ENCODE results near the gene DDR1. TPM values are rescaled to one million over a fixed set of nuclear protein-coding genes. Genes with fewer than 3 reads are reported as not detected.
A peak's percentile ranks its signal among the peaks of the same experiment; 100 is the strongest.

DDR1 gene
- total RNA-seq, 1 experiment from 2014 or later, result 108 TPM

- intact Hi-C loops (cut with micrococcal nuclease), result loop anchor here (1.0 kb wide), 1 partner anchor 30 kb away; the partner anchor contains the start of gene VARS2
- BruUV-seq (replicated peaks), result TSS peak; percentile 42
Measured at GRCh38 chr6:30884521-30885480, 482 bp downstream of the DDR1 start.

GRCh38 chr6:30885481-30885998, 1.2 kb downstream of the DDR1 start:
- H3K9ac ChIP-seq (ENCODE audit: low read length), result peak overlapping the region; percentile 92

More at GRCh38 chr6:30884521-30885480, 482 bp downstream of the DDR1 start:
- ChIA-PET CTCF (interaction anchor here (1.1 to 1.3 kb wide), 3 partner anchors 29 to 186 kb away, joined by 3 to 5 read pairs (median 3); partner anchors contain the start of gene VARS2), POLR2A (ENCODE audit: unreplicated experiment) (interaction anchor here (0.5 to 0.9 kb wide), 6 partner anchors 37 to 1729 kb away, joined by 3 to 8 read pairs (median 5); no protein-coding TSS in a partner anchor)
- no peaks in the 10 kb centered on the region for H3K9me2 ChIP-seq (replicated peaks; ENCODE audit: low read length)
- peaks cover 9% of the 10 kb centered on the region; the same call in 1 of the 2 replicates for H3K36me3 ChIP-seq (ENCODE audit: low read depth, low read length)
- peak overlapping the region; percentile 70 for H3K4me3 ChIP-seq (ENCODE audit: low read length)
- H3K9ac ChIP-seq (ENCODE audit: low read length), result peak overlapping the region; percentile 92
- H3F3A ChIP-seq (ENCODE audit: low read length, unreplicated experiment), result no peaks in the 10 kb centered on the region
- peak overlapping the region; percentile 93 for H3K27ac ChIP-seq (ENCODE audit: low read length)
- H3K9me3 ChIP-seq (ENCODE audit: low read length), result no peaks in the 10 kb centered on the region
- peak overlapping the region; percentile 91 for H3K4me2 ChIP-seq (ENCODE audit: low read length)
- TF ChIP-seq CTCF (conservative IDR thresholded peaks at IDR 0.05; ENCODE audit: low read depth, low read length), result no peak
- TF ChIP-seq EZH2 (IDR thresholded peaks at IDR 0.05; ENCODE audit: low read length, unreplicated experiment), result no peak
- no peak for TF ChIP-seq EZH2phosphoT487 (IDR thresholded peaks at IDR 0.05; ENCODE audit: borderline replicate concordance, low read length)
- H2AFZ ChIP-seq (ENCODE audit: low read length), result 0 out of 2 replicates have a peak overlapping the region, but pooled peaks have one; percentile 33
- peaks cover 19% of the 10 kb centered on the region for H4K20me1 ChIP-seq (ENCODE audit: low read length)
- H3K4me1 ChIP-seq (ENCODE audit: insufficient read depth, low read length), result peaks cover 58% of the 10 kb centered on the region
- H3K27me3 ChIP-seq (ENCODE audit: low read length), result no peaks in the 10 kb centered on the region
- DNase-seq (peak; percentile 54), ATAC-seq (peak; percentile 9)
- H3K79me2 ChIP-seq (ENCODE audit: low read length), result peaks cover 64% of the 10 kb centered on the region

More at GRCh38 chr6:30885481-30885998, 1.2 kb downstream of the DDR1 start:
- TSS peak; percentile 77 for BruUV-seq (replicated peaks)
- ChIA-PET CTCF (interaction anchor here (1.1 kb wide), 1 partner anchor 28 kb away, joined by 5 read pairs; the partner anchor contains the start of gene VARS2), POLR2A (ENCODE audit: unreplicated experiment) (interaction anchor here (0.5 to 0.6 kb wide), 3 partner anchors 137 to 1730 kb away, joined by 8 to 16 read pairs (median 8); no protein-coding TSS in a partner anchor)
- Histone ChIP-seq H3K4me3 (ENCODE audit: low read length) (peak overlapping the region; percentile 70), H3K9me3 (ENCODE audit: low read length) (no peaks in the 10 kb centered on the region), H3K27ac (ENCODE audit: low read length) (peak overlapping the region; percentile 93), H3F3A (ENCODE audit: low read length, unreplicated experiment) (no peaks in the 10 kb centered on the region), H3K4me2 (ENCODE audit: low read length) (peak overlapping the region; percentile 91), H3K27me3 (ENCODE audit: low read length) (no peaks in the 10 kb centered on the region), H3K79me2 (ENCODE audit: low read length) (peaks cover 64% of the 10 kb centered on the region), H4K20me1 (ENCODE audit: low read length) (peaks cover 19% of the 10 kb centered on the region), H3K9me2 (replicated peaks; ENCODE audit: low read length) (no peaks in the 10 kb centered on the region), H2AFZ (ENCODE audit: low read length) (no peak overlapping the region), H3K4me1 (ENCODE audit: insufficient read depth, low read length) (peaks cover 58% of the 10 kb centered on the region), H3K36me3 (ENCODE audit: low read depth, low read length) (peaks cover 15% of the 10 kb centered on the region; the same call in 1 of the 2 replicates)
- DNase-seq (peak; percentile 79), ATAC-seq (peak; percentile 35)
- intact Hi-C loops (cut with micrococcal nuclease), result loop anchor here (1.0 kb wide), 1 partner anchor 29 kb away; the partner anchor contains the start of gene VARS2
- no peak for TF ChIP-seq EZH2phosphoT487 (IDR thresholded peaks at IDR 0.05; ENCODE audit: borderline replicate concordance, low read length)
- no peak for TF ChIP-seq EZH2 (IDR thresholded peaks at IDR 0.05; ENCODE audit: low read length, unreplicated experiment)
- TF ChIP-seq CTCF (conservative IDR thresholded peaks at IDR 0.05; ENCODE audit: low read depth, low read length), result no peak

All from PC-3 (cell line).